Neuronal stem cell (in vitro differentiated cells): Measurements from ENCODE around the gene MAP3K7CL.

ENCODE experiments used
- DNase-seq: peaks from one replicate; pipeline ENCODE4 v3.0.0-alpha.2; 2013; ENCODE audit warnings: low spot score
- H2AFZ ChIP-seq: one replicate; pipeline ENCODE4 v1.6.1; 2013; ENCODE audit warnings: mild to moderate bottlenecking, low read length, inconsistent platforms
- H2AK5ac ChIP-seq: 2 replicates; pipeline ENCODE4 v1.6.1; 2013; ENCODE audit warnings: low read depth, mild to moderate bottlenecking, inconsistent platforms, low read length, moderate library complexity, mixed read lengths
- H2BK120ac ChIP-seq: 2 replicates; pipeline ENCODE4 v1.6.1; 2013; ENCODE audit warnings: low read depth, mild to moderate bottlenecking, inconsistent platforms, low read length, moderate library complexity, mixed read lengths
- H2BK12ac ChIP-seq: one replicate; pipeline ENCODE4 v1.6.1; 2013; ENCODE audit warnings: low read length, inconsistent platforms
- H2BK15ac ChIP-seq: 2 replicates; pipeline ENCODE4 v1.6.1; 2013; ENCODE audit warnings: mild to moderate bottlenecking, low read length, inconsistent platforms, mixed read lengths
- H2BK5ac ChIP-seq: one replicate; pipeline ENCODE4 v1.6.1; 2013; ENCODE audit warnings: inconsistent platforms, mild to moderate bottlenecking, low read length, moderate library complexity
- H3K14ac ChIP-seq: one replicate; pipeline ENCODE4 v1.6.1; 2013; ENCODE audit warnings: low read length, inconsistent platforms
- H3K18ac ChIP-seq: 2 replicates; pipeline ENCODE4 v1.6.1; 2013; ENCODE audit warnings: low read length, inconsistent platforms
- H3K23ac ChIP-seq: 2 replicates; pipeline ENCODE4 v1.6.1; 2013; ENCODE audit warnings: low read depth, mild to moderate bottlenecking, mixed read lengths, low read length, inconsistent platforms; ENCODE audit not compliant: poor library complexity
- H3K27ac ChIP-seq: replicated peaks from 3 replicates; pipeline ENCODE4 v1.5.1; 2013; ENCODE audit warnings: low read length, inconsistent platforms
- H3K27me3 ChIP-seq, 3 experiments: 2 replicates each; pipeline ENCODE4 v1.6.1; 2013; ENCODE audit warnings: low read length in 3 of 3, mild to moderate bottlenecking in 2 of 3, inconsistent platforms in 1 of 3, low read depth in 1 of 3, mixed read lengths in 1 of 3, moderate library complexity in 1 of 3; ENCODE audit not compliant: control insufficient read depth in 3 of 3, insufficient read depth in 3 of 3
- H3K36me3 ChIP-seq, 2 donors: replicated peaks in 1 of 2; 2 replicates each; pipeline ENCODE4 v1.6.1; 2013; ENCODE audit warnings: low read length in 2 of 2; ENCODE audit not compliant: control insufficient read depth in 2 of 2, insufficient read depth in 2 of 2
- H3K4ac ChIP-seq: 2 replicates; pipeline ENCODE4 v1.6.1; 2013; ENCODE audit warnings: inconsistent platforms, mild to moderate bottlenecking, low read length, moderate library complexity
- H3K4me1 ChIP-seq, 2 donors: 1 replicate in 1 of 2; 2 replicates in 1 of 2; pipeline ENCODE4 v1.6.1; 2013; ENCODE audit warnings: low read length in 2 of 2, low read depth in 1 of 2; ENCODE audit not compliant: control insufficient read depth in 2 of 2, insufficient read depth in 1 of 2
- H3K4me2 ChIP-seq: one replicate; pipeline ENCODE4 v1.6.1; 2013; ENCODE audit warnings: mild to moderate bottlenecking, low read length, inconsistent platforms; ENCODE audit not compliant: insufficient read depth, poor library complexity, severe bottlenecking
- H3K4me3 ChIP-seq, 2 donors: 2 replicates each; pipeline ENCODE4 v1.5.1; 2013; ENCODE audit warnings: low read length in 2 of 2, mild to moderate bottlenecking in 2 of 2, inconsistent platforms in 1 of 2, moderate library complexity in 1 of 2
- H3K79me1 ChIP-seq: one replicate; pipeline ENCODE4 v1.6.1; 2013; ENCODE audit warnings: low read depth, mild to moderate bottlenecking, inconsistent platforms, low read length, moderate library complexity
- H3K9ac ChIP-seq: one replicate; pipeline ENCODE4 v1.6.1; 2013; ENCODE audit warnings: mild to moderate bottlenecking, low read depth, low read length, inconsistent platforms; ENCODE audit not compliant: poor library complexity
- H3K9me3 ChIP-seq, 2 donors: replicated peaks in 1 of 2; 2 replicates each; pipeline versions ENCODE3 to v1.6.1; 2013; ENCODE audit warnings: low read length in 2 of 2, mild to moderate bottlenecking in 2 of 2, inconsistent platforms in 1 of 2, low read depth in 1 of 2, mixed read lengths in 1 of 2, moderate library complexity in 1 of 2; ENCODE audit not compliant: control insufficient read depth in 2 of 2, insufficient read depth in 1 of 2
- H4K8ac ChIP-seq: one replicate; pipeline ENCODE4 v1.6.1; 2013; ENCODE audit warnings: low read depth, mild to moderate bottlenecking, inconsistent platforms, low read length, moderate library complexity
- H4K91ac ChIP-seq: one replicate; pipeline ENCODE4 v1.6.1; 2013; ENCODE audit warnings: low read length, low read depth, mild to moderate bottlenecking, inconsistent platforms; ENCODE audit not compliant: poor library complexity
- WGBS, 2 donors: extraction: QIAGEN DNeasy Blood & Tissue Kit; methylation state at CpG; one replicate each; pipeline ENCODE4 v1.1.7; 2013; ENCODE audit warnings: missing lambda C conversion rate in 2 of 2, mixed read lengths in 1 of 2; ENCODE audit not compliant: insufficient read length in 2 of 2, insufficient replicate concordance in 1 of 2; ENCODE audit errors: extremely low coverage in 2 of 2; 5-methylcytosine and 5-hydroxymethylcytosine counted together

Gene MAP3K7CL

DNA sequence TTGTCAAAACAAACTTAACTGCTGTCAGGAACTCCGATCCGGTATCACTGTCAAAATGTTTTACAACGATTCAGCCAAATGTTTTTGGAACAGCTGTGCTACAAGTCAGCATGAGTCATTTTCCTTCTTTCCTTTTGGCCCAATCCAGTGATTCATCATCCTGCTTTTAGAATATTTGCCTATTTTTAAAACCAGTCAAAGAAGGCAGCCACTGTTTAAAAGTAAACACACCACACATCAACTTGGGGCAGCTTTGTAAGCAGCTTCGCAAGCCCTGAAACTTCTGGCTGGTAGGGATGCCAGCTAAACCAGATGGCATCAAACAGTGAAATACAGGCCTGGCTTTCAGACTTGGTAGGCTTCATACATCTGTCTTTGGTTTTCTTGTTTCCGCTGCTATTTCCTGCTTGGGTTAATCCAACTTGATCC is 14.9 kb downstream of the MAP3K7CL start:
- no peak overlapping the region for H3K9ac ChIP-seq
- no peak overlapping the region for H2BK12ac ChIP-seq
- no peak overlapping the region for H3K18ac ChIP-seq
- H3K4me2 ChIP-seq, result no peak overlapping the region
- H3K79me1 ChIP-seq, result no peaks in the 10 kb centered on the region
- no peaks in the 10 kb centered on the region for H3K4me1 ChIP-seq
- H4K91ac ChIP-seq, result no peak overlapping the region
- no peaks in the 10 kb centered on the region for H3K27me3 ChIP-seq
- no peak overlapping the region for H4K8ac ChIP-seq
- H3K27ac ChIP-seq, result no peak overlapping the region
- no peak overlapping the region for H2AFZ ChIP-seq
- DNase-seq, result no peak
- H3K9me3 ChIP-seq, result no peaks in the 10 kb centered on the region
- no peak overlapping the region for H3K23ac ChIP-seq
- no peak overlapping the region for H3K4ac ChIP-seq
- no peak overlapping the region for H3K14ac ChIP-seq
- no CpG with 5 or more reads among the region's 5 CpGs for WGBS, 2 donors
- no peak overlapping the region for H2BK15ac ChIP-seq
- no peak overlapping the region for H2AK5ac ChIP-seq
- no peak overlapping the region for H2BK120ac ChIP-seq
- H3K4me3 ChIP-seq, result no peak overlapping the region
- H2BK5ac ChIP-seq, result no peak overlapping the region
- H3K36me3 ChIP-seq, result no peaks in the 10 kb centered on the region

- Histone ChIP-seq H3K4me2 (no peak overlapping the region), H3K14ac (no peak overlapping the region), H4K8ac (no peak overlapping the region), H3K4me3 (no peak overlapping the region), H3K4me1 (no peaks in the 10 kb centered on the region), H4K91ac (no peak overlapping the region), H2BK120ac (no peak overlapping the region), H3K9me3 (no peaks in the 10 kb centered on the region), H2BK12ac (no peak overlapping the region), H2BK5ac (no peak overlapping the region), H3K36me3 (no peaks in the 10 kb centered on the region), H3K18ac (no peak overlapping the region), H3K9ac (no peak overlapping the region), H2AK5ac (no peak overlapping the region), H3K27ac (no peak overlapping the region), H2AFZ (no peak overlapping the region), H3K4ac (no peak overlapping the region), H3K27me3 (no peaks in the 10 kb centered on the region), H3K23ac (no peak overlapping the region), H2BK15ac (no peak overlapping the region), H3K79me1 (no peaks in the 10 kb centered on the region)
- no peak for DNase-seq
- WGBS, 2 donors, result no CpG with 5 or more reads among the region's 7 CpGs
Observed at GRCh38 chr21:29145852-29146453, 15.5 kb downstream of the MAP3K7CL start.

- Histone ChIP-seq H3K9ac (no peak overlapping the region), H4K8ac (no peak overlapping the region), H3K9me3 (no peaks in the 10 kb centered on the region), H3K14ac (no peak overlapping the region), H3K27ac (no peak overlapping the region), H3K36me3 (no peaks in the 10 kb centered on the region), H2BK15ac (no peak overlapping the region), H2BK120ac (no peak overlapping the region), H4K91ac (no peak overlapping the region), H3K4me3 (no peak overlapping the region), H3K23ac (no peak overlapping the region), H3K18ac (no peak overlapping the region), H3K79me1 (no peaks in the 10 kb centered on the region), H2AK5ac (no peak overlapping the region), H3K4me2 (no peak overlapping the region), H2BK5ac (no peak overlapping the region), H3K27me3 (no peaks in the 10 kb centered on the region), H3K4me1 (no peaks in the 10 kb centered on the region), H3K4ac (no peak overlapping the region), H2BK12ac (no peak overlapping the region), H2AFZ (no peak overlapping the region)
- WGBS, 2 donors, result no CpG with 5 or more reads among the region's 1 CpG
- no peak for DNase-seq
Observed at GRCh38 chr21:29146726-29147125, 16.3 kb downstream of the MAP3K7CL start.

GRCh38 chr21:29148530-29148929 is 18.1 kb downstream of the MAP3K7CL start:
- Histone ChIP-seq H2AFZ (no peak overlapping the region), H3K14ac (no peak overlapping the region), H4K91ac (no peak overlapping the region), H2BK120ac (no peak overlapping the region), H3K36me3 (no peaks in the 10 kb centered on the region), H2BK12ac (no peak overlapping the region), H4K8ac (no peak overlapping the region), H2BK15ac (no peak overlapping the region), H3K9ac (no peak overlapping the region), H3K27me3 (no peaks in the 10 kb centered on the region), H3K4ac (no peak overlapping the region), H2AK5ac (no peak overlapping the region), H2BK5ac (no peak overlapping the region), H3K18ac (no peak overlapping the region), H3K4me2 (no peak overlapping the region), H3K23ac (no peak overlapping the region), H3K9me3 (no peaks in the 10 kb centered on the region), H3K79me1 (no peaks in the 10 kb centered on the region), H3K4me1 (no peaks in the 10 kb centered on the region), H3K27ac (no peak overlapping the region), H3K4me3 (no peak overlapping the region)
- no peak for DNase-seq
- WGBS, 2 donors, result no CpG with 5 or more reads among the region's 5 CpGs
